GM12878 (cell line): Measurements from ENCODE around the gene IQCK. TPM values are rescaled to one million over a fixed set of nuclear protein-coding genes. Genes with fewer than 3 reads are reported as not detected.

Experiments
- ATAC-seq: fragments of 200-7000 bp; cut with Tn5 transposase; 3 replicates; pipeline ENCODE4 v1.9.1; 2020; ENCODE audit warnings: mild to moderate bottlenecking, moderate library complexity
- BruUV-seq: library from RNA; stranded (reverse); fragments of 400-500 nt; replicated peaks from 2 replicates; lab custom pipeline; 2021; lab: Mats Ljungman, UMichigan
- CTCF ChIA-PET: fragments of 300-600 bp; sonication (Branson Sonifier 250); formaldehyde crosslinking; extraction: SDS; loops from one replicate; lab custom pipeline; 2021; ENCODE audit warnings: inconsistent platforms; lab: Yijun Ruan, JAX
- POLR2A ChIA-PET: fragments of 350-600 bp; formaldehyde crosslinking; extraction: SDS; loops from one replicate; lab custom pipeline; 2021; ENCODE audit warnings: inconsistent platforms; lab: Charles Lee
- RAD21 ChIA-PET: fragments of 300-600 bp; sonication (Branson Sonifier 250); formaldehyde crosslinking; loops from one replicate; lab custom pipeline; 2023; ENCODE audit warnings: antibody characterized with exemption; ENCODE audit not compliant: unreplicated experiment; lab: Charles Lee
- SMC1A ChIA-PET: fragments of 300-600 bp; sonication (Branson Sonifier 250); formaldehyde crosslinking; loops from one replicate; lab custom pipeline; 2023; ENCODE audit not compliant: unreplicated experiment, uncharacterized antibody; lab: Charles Lee
- DNase-seq: peaks from one replicate; pipeline ENCODE4 v3.0.0-alpha.2; 2011; ENCODE audit warnings: low read depth, low spot score
- FAIRE-seq: peaks from 3 replicates; lab custom pipeline; 2011; peaks lifted over from hg19 to GRCh38; lab: Jason Lieb, UNC
- H2AFZ ChIP-seq: 2 replicates; pipeline ENCODE4 v1.6.0; 2011; ENCODE audit warnings: low read depth, low read length, control low read depth; ENCODE audit not compliant: control insufficient read depth
- H3K27ac ChIP-seq: 2 replicates; pipeline ENCODE4 v1.5.1; 2011; ENCODE audit warnings: control low read depth; ENCODE audit not compliant: control insufficient read depth, insufficient read depth
- H3K27me3 ChIP-seq, 2 experiments: replicated peaks in 1 of 2; 2 replicates each; pipeline versions ENCODE4 v1.6.0 to v1.6.1; 2011; ENCODE audit warnings: low read length in 1 of 2; ENCODE audit not compliant: control insufficient read depth in 2 of 2, insufficient read depth in 2 of 2
- H3K36me3 ChIP-seq, 2 experiments: 2 replicates each; pipeline ENCODE4 v1.5.1; 2011; ENCODE audit warnings: low read length in 1 of 2; ENCODE audit not compliant: control insufficient read depth in 2 of 2, insufficient read depth in 2 of 2
- H3K4me1 ChIP-seq: 2 replicates; pipeline ENCODE4 v1.6.1; 2011; ENCODE audit warnings: mild to moderate bottlenecking, low read length, moderate library complexity, mixed read lengths; ENCODE audit not compliant: control insufficient read depth, insufficient read depth
- H3K4me2 ChIP-seq: 2 replicates; pipeline ENCODE4 v1.6.0; 2011; ENCODE audit warnings: control low read depth; ENCODE audit not compliant: control insufficient read depth, insufficient read depth
- H3K4me3 ChIP-seq: fragments of 200-600 bp; sonication (generic); 2 replicates; pipeline ENCODE4 v1.5.1; 2016
- H3K79me2 ChIP-seq: 2 replicates; pipeline ENCODE4 v1.6.0; 2011; ENCODE audit warnings: low read length; ENCODE audit not compliant: control insufficient read depth, insufficient read depth
- H3K9ac ChIP-seq: 2 replicates; pipeline ENCODE4 v1.8.0; 2011; ENCODE audit warnings: low read length, control low read depth, mixed read lengths; ENCODE audit not compliant: control insufficient read depth, insufficient read depth
- H3K9me3 ChIP-seq: replicated peaks from 3 replicates; pipeline ENCODE4 v1.5.1; 2011; ENCODE audit warnings: mild to moderate bottlenecking, low read length; ENCODE audit not compliant: control insufficient read depth, insufficient read depth
- H4K20me1 ChIP-seq: 2 replicates; pipeline ENCODE4 v1.6.0; 2011; ENCODE audit not compliant: control insufficient read depth, insufficient read depth
- BCLAF1 ChIP-seq: fragments of 450-650 bp; IDR thresholded peaks from 2 replicates; pipeline ENCODE4 v1.6.1; 2017; ENCODE audit warnings: antibody characterized with exemption, mild to moderate bottlenecking, moderate library complexity
- CHD1 ChIP-seq: IDR thresholded peaks from 2 replicates; pipeline ENCODE4 v1.6.1; 2012; ENCODE audit warnings: low read depth, low read length, improper control_type of control experiment
- CTCF ChIP-seq, 3 experiments: IDR thresholded peaks in 2 of 3; conservative IDR thresholded peaks in 1 of 3; 2 replicates each; pipeline ENCODE4 v1.5.1; 2011; ENCODE audit warnings: low read depth in 3 of 3, low read length in 3 of 3, mild to moderate bottlenecking in 3 of 3, control low read depth in 2 of 3, moderate library complexity in 2 of 3, inconsistent platforms in 1 of 3, mixed read lengths in 1 of 3; ENCODE audit not compliant: control insufficient read depth in 2 of 3, insufficient read depth in 1 of 3; ENCODE audit errors: extremely low read depth in 1 of 3
- E2F8 ChIP-seq: fragments of 450-650 bp; IDR thresholded peaks from 2 replicates; pipeline ENCODE4 v1.6.1; 2018; ENCODE audit warnings: mild to moderate bottlenecking, low read depth, moderate library complexity; ENCODE audit not compliant: partially characterized antibody
- E4F1 ChIP-seq: fragments of 450-650 bp; IDR thresholded peaks from 2 replicates; pipeline ENCODE4 v1.6.1; 2018; ENCODE audit warnings: borderline replicate concordance, mild to moderate bottlenecking; ENCODE audit not compliant: partially characterized antibody
- HCFC1 ChIP-seq: fragments of 150-350 bp; IDR thresholded peaks from 2 replicates; pipeline ENCODE4 v1.6.1; 2014; ENCODE audit warnings: low read length
- HDAC6 ChIP-seq: fragments of 200-600 bp; sonication (generic); IDR thresholded peaks from one replicate; pipeline ENCODE4 v1.8.0; 2017; ENCODE audit warnings: antibody characterized with exemption; ENCODE audit not compliant: unreplicated experiment
- LARP7 ChIP-seq: fragments of 450-650 bp; IDR thresholded peaks from 2 replicates; pipeline ENCODE4 v1.6.1; 2017; ENCODE audit warnings: mild to moderate bottlenecking
- MYB ChIP-seq: fragments of 150-350 bp; IDR thresholded peaks from 2 replicates; pipeline ENCODE4 v1.6.1; 2014; ENCODE audit warnings: mild to moderate bottlenecking, low read depth, low read length, borderline replicate concordance
- PML ChIP-seq: IDR thresholded peaks from 2 replicates; pipeline ENCODE4 v1.6.1; 2012; ENCODE audit warnings: low read length, inconsistent platforms
- POLR2AphosphoS2 ChIP-seq: IDR thresholded peaks from 2 replicates; pipeline ENCODE4 v1.6.1; 2011; ENCODE audit warnings: low read depth, mild to moderate bottlenecking, low read length, improper control_type of control experiment, moderate library complexity
- SIN3A ChIP-seq: IDR thresholded peaks from 2 replicates; pipeline ENCODE4 v1.6.1; 2012; ENCODE audit warnings: low read depth, low read length, improper control_type of control experiment
- WGBS: methylation state at CpG from one replicate; pipeline ENCODE4 v1.1.6; 2016; ENCODE audit warnings: low lambda C conversion rate; ENCODE audit not compliant: insufficient replicate concordance, insufficient coverage; ENCODE audit errors: missing lambda C conversion rate; 5-methylcytosine and 5-hydroxymethylcytosine counted together
- in situ Hi-C: fragments of 300-500 bp; cut with MboI; formaldehyde crosslinking; loops from 9 replicates; pipeline ENCODE4 v1.14.3; 2018; ENCODE audit warnings: mixed read lengths
- intact Hi-C: fragments of 100-400 bp; cut with micrococcal nuclease; formaldehyde crosslinking; loops from one replicate; pipeline ENCODE4 v1.14.2; 2022; ENCODE audit not compliant: unreplicated experiment
- polyA plus RNA-seq, 11 experiments: library from polyadenylated mRNA; depleted of rRNA in 4 of 11; unstranded in 6 of 11; stranded (reverse) in 5 of 11; fragments of >200 nt; fragmentation: Nextera tagmentation in 4 of 11; fragmentation: Illumina TruSeq in 1 of 11; extraction: Ambion mirVana in 4 of 11; extraction: Trizol in 1 of 11; gene quantifications; 1 replicate in 1 of 11; 2 replicates in 10 of 11; pipeline versions ENCODE4 v1.2.1 to v1.2.3, GENCODE V29; 2011 to 2016; ENCODE audit warnings: inconsistent platforms in 2 of 11, missing spikeins in 2 of 11, low read depth in 1 of 11
- total RNA-seq, 4 experiments: library from RNA; depleted of rRNA in 3 of 4; stranded (reverse); fragments of >200 nt in 3 of 4; fragmentation: Illumina TruSeq in 1 of 4; extraction: Trizol in 1 of 4; gene quantifications; 2 replicates each; pipeline versions ENCODE4 v1.2.1 to v1.2.3, GENCODE V29; 2013 to 2021
- TF ChIP-seq, protein P1 (sequence below): fragments of 450-650 bp; IDR thresholded peaks from 2 replicates; pipeline ENCODE4 v1.6.1; 2017; ENCODE audit warnings: low read depth, mild to moderate bottlenecking, moderate library complexity

The IQCK gene
- total and polyA plus RNA-seq, 10 of the 15 experiments (the other 5 are each of a cell fraction or from before 2014, with no cell fraction given) = 1.0 to 4.2 (median 2.4) TPM

DNA sequence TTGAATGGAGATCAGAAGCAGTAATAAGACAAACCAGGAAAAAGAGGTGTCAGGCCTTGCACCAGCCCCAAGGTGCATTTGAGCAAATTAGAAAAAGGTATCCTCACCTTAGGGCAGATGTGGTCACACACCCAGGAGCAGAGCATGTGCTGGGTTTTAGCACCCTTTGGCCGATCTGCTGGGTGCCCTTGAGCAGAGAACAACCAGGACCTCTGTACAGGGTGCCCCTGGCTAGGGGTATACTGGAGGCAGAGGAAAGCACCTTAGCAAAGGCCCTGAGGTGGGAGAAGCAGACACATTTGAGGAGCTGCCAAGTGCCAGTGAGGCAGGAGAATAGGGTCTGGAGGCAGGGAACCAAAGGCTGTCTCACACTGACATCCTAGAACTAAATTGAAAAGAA is 67.0 kb downstream of the IQCK start:
- FAIRE-seq = no peak
- CTCF ChIA-PET = no interaction called here
- no peaks in the 10 kb centered on the region for H3K36me3 ChIP-seq

More for the DNA sequence above, 67.0 kb downstream of the IQCK start:
- RAD21 ChIA-PET = no interaction called here
- SMC1A ChIA-PET = no interaction called here
- no peak overlapping the region for H3K27ac ChIP-seq
- H4K20me1 ChIP-seq = no peaks in the 10 kb centered on the region
- H3K9me3 ChIP-seq = no peaks in the 10 kb centered on the region
- no peak for DNase-seq
- no peaks in the 10 kb centered on the region for H3K79me2 ChIP-seq
- intact Hi-C loops (no loop called here), in situ Hi-C loops (no loop called here)
- no peak overlapping the region for H3K9ac ChIP-seq
- no peak overlapping the region for H2AFZ ChIP-seq
- H3K4me3 ChIP-seq = no peak overlapping the region
- BruUV-seq = no TSS peak
- no peaks in the 10 kb centered on the region for H3K4me1 ChIP-seq
- WGBS = 0% methylated on average over 1 of the region's 1 CpG
- TF ChIP-seq E4F1 (no peak), BCLAF1 (no peak), MYB (no peak), CHD1 (no peak), CTCF (IDR thresholded peaks at IDR 0.05 in 2 of 3, conservative IDR thresholded peaks at IDR 0.05 in 1 of 3; ENCODE audit: control insufficient read depth in 2 of 3, extremely low read depth in 1 of 3, insufficient read depth in 1 of 3, low read depth in 3 of 3, low read length in 3 of 3) (no peak), POLR2AphosphoS2 (no peak), E2F8 (no peak), HDAC6 (no peak), SIN3A (no peak), HCFC1 (no peak), LARP7 (no peak), PML (no peak)
- TF ChIP-seq, protein P1, sequence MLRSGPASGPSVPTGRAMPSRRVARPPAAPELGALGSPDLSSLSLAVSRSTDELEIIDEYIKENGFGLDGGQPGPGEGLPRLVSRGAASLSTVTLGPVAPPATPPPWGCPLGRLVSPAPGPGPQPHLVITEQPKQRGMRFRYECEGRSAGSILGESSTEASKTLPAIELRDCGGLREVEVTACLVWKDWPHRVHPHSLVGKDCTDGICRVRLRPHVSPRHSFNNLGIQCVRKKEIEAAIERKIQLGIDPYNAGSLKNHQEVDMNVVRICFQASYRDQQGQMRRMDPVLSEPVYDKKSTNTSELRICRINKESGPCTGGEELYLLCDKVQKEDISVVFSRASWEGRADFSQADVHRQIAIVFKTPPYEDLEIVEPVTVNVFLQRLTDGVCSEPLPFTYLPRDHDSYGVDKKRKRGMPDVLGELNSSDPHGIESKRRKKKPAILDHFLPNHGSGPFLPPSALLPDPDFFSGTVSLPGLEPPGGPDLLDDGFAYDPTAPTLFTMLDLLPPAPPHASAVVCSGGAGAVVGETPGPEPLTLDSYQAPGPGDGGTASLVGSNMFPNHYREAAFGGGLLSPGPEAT = no peak
- no peaks in the 10 kb centered on the region for H3K27me3 ChIP-seq
- POLR2A ChIA-PET = no interaction called here
- no peak overlapping the region for H3K4me2 ChIP-seq
- ATAC-seq = no peak
